BE2C (cell line): ENCODE measurements around the gene RBM19.

Experiments
- DNase-seq: peaks from one replicate; pipeline ENCODE4 v3.0.0-alpha.2; 2020
- H3K27me3 ChIP-seq: fragments of 250-450 bp; sonication (Bioruptor Pico); 2 replicates; pipeline ENCODE4 v1.5.1; 2020; ENCODE audit warnings: mild to moderate bottlenecking
- H3K36me3 ChIP-seq: fragments of 250-450 bp; sonication (Bioruptor Pico); 2 replicates; pipeline ENCODE4 v1.5.1; 2020; ENCODE audit warnings: mild to moderate bottlenecking
- H3K4me1 ChIP-seq: fragments of 250-450 bp; sonication (Bioruptor Pico); 2 replicates; pipeline ENCODE4 v1.5.1; 2020
- H3K4me3 ChIP-seq: 2 replicates; pipeline ENCODE4 v1.5.1; 2011; ENCODE audit warnings: low read depth, low read length
- H3K9me3 ChIP-seq: fragments of 250-450 bp; sonication (Bioruptor Pico); 2 replicates; pipeline ENCODE4 v1.5.1; 2020
- TF ChIP-seq, protein P1 (sequence below): IDR thresholded peaks from 2 replicates; pipeline ENCODE4 v1.5.1; 2012; ENCODE audit warnings: mild to moderate bottlenecking, low read depth, low read length

RBM19 gene

GRCh38 chr12:113960030-113960429 is 6.1 kb downstream of the RBM19 start:
- TF ChIP-seq, protein P1, sequence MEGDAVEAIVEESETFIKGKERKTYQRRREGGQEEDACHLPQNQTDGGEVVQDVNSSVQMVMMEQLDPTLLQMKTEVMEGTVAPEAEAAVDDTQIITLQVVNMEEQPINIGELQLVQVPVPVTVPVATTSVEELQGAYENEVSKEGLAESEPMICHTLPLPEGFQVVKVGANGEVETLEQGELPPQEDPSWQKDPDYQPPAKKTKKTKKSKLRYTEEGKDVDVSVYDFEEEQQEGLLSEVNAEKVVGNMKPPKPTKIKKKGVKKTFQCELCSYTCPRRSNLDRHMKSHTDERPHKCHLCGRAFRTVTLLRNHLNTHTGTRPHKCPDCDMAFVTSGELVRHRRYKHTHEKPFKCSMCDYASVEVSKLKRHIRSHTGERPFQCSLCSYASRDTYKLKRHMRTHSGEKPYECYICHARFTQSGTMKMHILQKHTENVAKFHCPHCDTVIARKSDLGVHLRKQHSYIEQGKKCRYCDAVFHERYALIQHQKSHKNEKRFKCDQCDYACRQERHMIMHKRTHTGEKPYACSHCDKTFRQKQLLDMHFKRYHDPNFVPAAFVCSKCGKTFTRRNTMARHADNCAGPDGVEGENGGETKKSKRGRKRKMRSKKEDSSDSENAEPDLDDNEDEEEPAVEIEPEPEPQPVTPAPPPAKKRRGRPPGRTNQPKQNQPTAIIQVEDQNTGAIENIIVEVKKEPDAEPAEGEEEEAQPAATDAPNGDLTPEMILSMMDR: no peak
- H3K27me3 ChIP-seq: no peaks in the 10 kb centered on the region
- no peak for DNase-seq
- no peak overlapping the region for H3K4me3 ChIP-seq
- peaks cover 64% of the 10 kb centered on the region for H3K36me3 ChIP-seq
- H3K9me3 ChIP-seq: no peaks in the 10 kb centered on the region
- no peaks in the 10 kb centered on the region for H3K4me1 ChIP-seq

DNA sequence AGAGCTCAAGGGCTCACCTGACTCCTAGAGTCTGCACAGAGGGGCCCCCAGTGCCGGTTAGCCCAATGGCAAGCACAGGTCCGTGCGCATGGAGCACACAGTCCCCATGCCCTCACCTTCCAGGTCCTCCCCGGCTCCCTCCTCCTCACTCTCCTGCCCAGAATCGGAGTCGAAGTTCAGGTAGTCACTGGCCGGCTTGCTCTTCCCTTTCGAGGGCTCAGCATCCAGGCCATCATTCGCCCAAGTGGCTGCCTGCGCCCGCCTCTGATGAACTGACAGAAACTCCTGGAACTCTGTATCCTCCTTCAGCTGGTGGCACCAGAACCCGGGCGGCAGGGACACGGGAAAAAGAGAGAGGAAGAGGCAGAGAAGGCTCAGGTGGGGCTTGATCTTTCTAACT is 7.0 kb downstream of the RBM19 start:
- Histone ChIP-seq H3K9me3 (no peaks in the 10 kb centered on the region), H3K4me1 (no peaks in the 10 kb centered on the region), H3K36me3 (peaks cover 72% of the 10 kb centered on the region), H3K4me3 (no peak overlapping the region), H3K27me3 (no peaks in the 10 kb centered on the region)
- TF ChIP-seq, protein P1: no peak
- DNase-seq: no peak

DNA sequence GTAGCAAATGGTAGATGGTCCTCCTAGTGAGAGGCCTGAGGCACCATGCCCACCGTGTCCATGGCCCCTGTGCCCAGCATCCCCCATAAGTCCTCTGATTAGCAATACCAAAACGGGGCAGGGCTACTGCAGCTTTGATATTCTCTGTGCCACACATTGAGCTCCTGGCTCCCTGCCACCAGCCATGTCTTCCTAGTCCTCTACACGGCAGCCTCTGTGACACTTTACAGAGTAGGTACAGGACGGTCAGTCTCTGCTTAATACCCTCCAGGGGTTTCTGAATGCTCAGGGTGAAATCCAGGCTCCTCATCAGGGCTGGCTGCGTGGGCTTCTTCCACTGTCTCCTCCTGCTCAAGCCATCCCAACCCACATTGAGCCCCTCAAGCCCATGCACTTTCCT is 8.0 kb downstream of the RBM19 start:
- H3K9me3 ChIP-seq: no peaks in the 10 kb centered on the region
- no peaks in the 10 kb centered on the region for H3K27me3 ChIP-seq
- peaks cover 70% of the 10 kb centered on the region for H3K36me3 ChIP-seq
- no peak overlapping the region for H3K4me3 ChIP-seq
- TF ChIP-seq, protein P1: no peak
- no peaks in the 10 kb centered on the region for H3K4me1 ChIP-seq
- no peak for DNase-seq

DNA sequence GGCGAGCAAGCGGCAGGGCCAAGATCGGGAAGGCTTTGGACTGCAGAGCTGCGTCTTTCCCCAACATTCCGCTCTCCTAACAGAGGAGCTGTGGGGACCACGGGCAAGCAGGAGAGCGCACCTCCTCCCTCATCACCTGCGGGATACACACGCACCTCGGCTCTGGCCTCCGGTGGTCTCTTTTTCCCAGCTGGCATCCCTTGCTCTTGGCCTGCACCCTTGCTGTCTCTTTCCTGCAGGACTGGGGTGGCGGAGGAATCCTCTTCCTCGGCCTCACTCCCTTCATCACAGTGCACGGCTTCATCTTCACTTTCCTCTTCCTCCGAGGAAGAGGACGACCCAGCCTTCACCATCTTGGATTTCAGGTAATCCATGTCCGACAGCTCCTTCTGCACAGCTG is 8.5 kb downstream of the RBM19 start:
- TF ChIP-seq, protein P1: no peak
- H3K36me3 ChIP-seq: peaks cover 73% of the 10 kb centered on the region
- no peak for DNase-seq
- H3K27me3 ChIP-seq: no peaks in the 10 kb centered on the region
- H3K4me1 ChIP-seq: no peaks in the 10 kb centered on the region
- no peaks in the 10 kb centered on the region for H3K9me3 ChIP-seq
- H3K4me3 ChIP-seq: no peak overlapping the region

GRCh38 chr12:113955109-113955970 is 10.8 kb downstream of the RBM19 start:
- Histone ChIP-seq H3K4me3 (no peak overlapping the region), H3K9me3 (no peaks in the 10 kb centered on the region), H3K27me3 (no peaks in the 10 kb centered on the region), H3K4me1 (no peaks in the 10 kb centered on the region), H3K36me3 (peaks cover 53% of the 10 kb centered on the region)
- TF ChIP-seq, protein P1: peak; percentile 76
- peak; percentile 64 for DNase-seq

DNA sequence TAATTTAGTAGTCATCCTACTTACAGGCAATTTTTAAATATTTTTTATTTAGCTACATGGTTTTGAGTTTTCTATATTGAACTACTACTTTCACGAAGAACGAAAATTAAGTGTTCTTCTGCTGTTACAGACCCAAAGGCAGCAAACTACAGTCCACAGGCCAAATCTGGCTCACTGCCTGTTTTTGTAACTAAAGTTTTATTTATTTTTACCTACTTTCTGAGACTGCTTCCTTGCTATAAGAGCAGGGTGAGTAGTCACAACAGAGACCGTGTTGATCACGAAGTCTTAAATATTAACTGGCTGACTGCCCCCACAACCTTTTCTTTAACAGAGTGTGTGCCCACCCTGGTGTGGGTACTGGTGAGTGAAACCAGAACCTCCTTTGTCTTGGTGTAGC is 11.6 kb downstream of the RBM19 start:
- no peak for DNase-seq
- H3K27me3 ChIP-seq: no peaks in the 10 kb centered on the region
- H3K4me3 ChIP-seq: no peak overlapping the region
- no peaks in the 10 kb centered on the region for H3K4me1 ChIP-seq
- TF ChIP-seq, protein P1: no peak
- H3K36me3 ChIP-seq: peaks cover 48% of the 10 kb centered on the region
- no peaks in the 10 kb centered on the region for H3K9me3 ChIP-seq
